HAP-1 (cell line): ENCODE results near the gene HDAC4.

ENCODE experiments used
- DNase-seq, 2 experiments: peaks; one replicate each; pipeline ENCODE4 v3.0.0-alpha.2; 2016 to 2020; ENCODE audit warnings: low spot score in 2 of 2
- H3K27me3 ChIP-seq: fragments of 250-450 bp; sonication (Bioruptor Pico); 2 replicates; pipeline ENCODE4 v1.5.1; 2020; ENCODE audit warnings: low read depth, mild to moderate bottlenecking, moderate library complexity
- H3K36me3 ChIP-seq: fragments of 250-450 bp; sonication (Bioruptor Pico); replicated peaks from 2 replicates; pipeline ENCODE4 v1.5.1; 2020; ENCODE audit warnings: mild to moderate bottlenecking
- H3K4me1 ChIP-seq: fragments of 250-450 bp; sonication (Bioruptor Pico); 2 replicates; pipeline ENCODE4 v1.5.1; 2020; ENCODE audit warnings: mild to moderate bottlenecking
- H3K4me3 ChIP-seq: fragments of 250-450 bp; sonication (Bioruptor Pico); 2 replicates; pipeline ENCODE4 v1.5.1; 2020; ENCODE audit warnings: mild to moderate bottlenecking, moderate library complexity
- H3K9me3 ChIP-seq: fragments of 250-450 bp; sonication (Bioruptor Pico); 2 replicates; pipeline ENCODE4 v1.5.1; 2020; ENCODE audit warnings: mild to moderate bottlenecking, moderate library complexity
- in situ Hi-C: fragments of 300-500 bp; cut with MboI; formaldehyde crosslinking; loops from 3 replicates; pipeline ENCODE4 v1.14.3; 2020; ENCODE audit warnings: low sequenced_read_pairs, inconsistent platforms, mixed read lengths

The HDAC4 gene

DNA sequence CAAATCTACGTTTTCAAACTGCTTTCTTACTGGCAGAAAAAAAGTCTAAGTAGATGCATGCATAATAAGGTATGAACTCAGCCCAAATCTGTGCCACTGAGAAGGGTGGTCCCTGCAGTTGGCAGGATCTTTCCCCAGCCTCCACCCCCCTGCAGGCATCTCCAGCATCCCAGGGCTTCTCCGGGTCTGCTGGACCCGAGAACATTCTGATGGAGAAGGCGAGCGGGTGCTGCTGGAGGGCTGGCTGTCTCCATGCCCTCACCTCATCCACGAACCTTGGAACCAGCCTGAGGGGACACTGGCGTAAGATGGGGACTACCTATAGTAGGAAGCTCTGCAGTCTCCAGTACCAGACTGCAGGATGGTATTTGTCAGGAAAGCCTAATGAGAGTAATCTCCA is 198.9 kb downstream of the HDAC4 start:
- no peaks in the 10 kb centered on the region for H3K4me1 ChIP-seq
- H3K36me3 ChIP-seq = no peaks in the 10 kb centered on the region
- no peak for DNase-seq
- no peaks in the 10 kb centered on the region for H3K9me3 ChIP-seq
- H3K27me3 ChIP-seq = no peaks in the 10 kb centered on the region
- H3K4me3 ChIP-seq = no peak overlapping the region
- in situ Hi-C loops = no loop called here

DNA sequence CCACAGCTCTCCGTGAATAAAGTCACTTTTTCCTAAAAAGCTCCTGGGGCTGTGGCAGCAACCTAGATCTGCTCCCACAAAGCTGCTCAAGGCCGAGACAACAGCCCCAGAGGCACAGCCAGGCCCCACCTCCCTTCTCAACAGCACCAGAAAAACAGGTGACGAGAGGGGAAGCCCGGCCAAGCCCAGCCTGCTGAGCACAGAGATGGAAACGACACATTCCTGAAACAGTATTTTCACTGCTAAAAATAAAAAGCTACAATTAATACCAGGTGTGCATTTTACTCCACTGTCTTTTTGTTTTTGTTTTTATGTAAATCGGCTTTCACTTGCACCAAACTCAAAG is 199.3 kb downstream of the HDAC4 start:
- no peak for DNase-seq
- H3K4me3 ChIP-seq = no peak overlapping the region
- in situ Hi-C loops = no loop called here

DNA sequence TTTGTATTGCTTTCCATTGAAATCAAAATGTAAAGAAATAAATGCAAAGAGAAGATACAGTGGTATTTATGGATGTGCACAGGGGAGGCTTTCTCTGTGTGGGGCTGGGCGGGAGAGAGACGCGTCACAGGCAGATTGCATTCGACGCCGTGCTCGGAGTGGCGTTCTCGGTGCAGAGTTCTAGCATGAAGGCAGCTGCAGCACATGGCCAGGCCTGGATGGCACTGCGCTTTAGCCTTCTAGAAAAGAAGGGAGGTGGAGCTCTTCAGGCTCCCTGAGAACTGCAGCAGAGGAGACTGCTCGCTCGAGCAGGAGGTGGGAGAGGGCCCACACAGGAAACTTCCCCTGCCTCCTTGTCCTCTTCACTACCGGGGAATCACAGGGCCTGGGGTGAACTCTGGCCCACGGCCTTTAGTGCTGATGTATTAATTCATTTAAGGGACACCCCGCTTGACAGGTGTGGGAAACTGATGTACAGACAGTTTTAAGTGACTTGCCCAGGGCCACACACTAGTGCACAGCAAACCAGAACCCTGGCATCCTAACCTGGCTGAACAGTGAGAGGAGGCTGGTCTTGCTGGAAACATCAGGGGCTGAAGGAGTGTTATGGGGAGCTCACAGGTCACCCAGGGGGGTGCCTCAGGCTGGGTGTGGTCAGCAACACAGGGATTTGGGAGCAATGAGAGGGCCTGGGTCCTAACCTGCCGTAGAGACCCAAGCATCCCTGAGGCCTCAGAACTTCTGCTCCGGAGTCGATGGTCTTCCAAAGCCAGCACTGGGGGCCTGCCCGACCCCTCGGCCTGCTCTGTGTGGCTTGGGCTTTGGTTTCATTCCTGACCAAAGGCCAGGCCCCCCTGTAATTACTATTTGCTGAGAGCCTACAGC is 199.9 kb downstream of the HDAC4 start:
- no peaks in the 10 kb centered on the region for H3K36me3 ChIP-seq
- no peaks in the 10 kb centered on the region for H3K27me3 ChIP-seq

More for the DNA sequence above, 199.3 kb downstream of the HDAC4 start:
- Histone ChIP-seq H3K9me3 (no peaks in the 10 kb centered on the region), H3K4me1 (no peaks in the 10 kb centered on the region), H3K27me3 (no peaks in the 10 kb centered on the region), H3K36me3 (no peaks in the 10 kb centered on the region)

DNA sequence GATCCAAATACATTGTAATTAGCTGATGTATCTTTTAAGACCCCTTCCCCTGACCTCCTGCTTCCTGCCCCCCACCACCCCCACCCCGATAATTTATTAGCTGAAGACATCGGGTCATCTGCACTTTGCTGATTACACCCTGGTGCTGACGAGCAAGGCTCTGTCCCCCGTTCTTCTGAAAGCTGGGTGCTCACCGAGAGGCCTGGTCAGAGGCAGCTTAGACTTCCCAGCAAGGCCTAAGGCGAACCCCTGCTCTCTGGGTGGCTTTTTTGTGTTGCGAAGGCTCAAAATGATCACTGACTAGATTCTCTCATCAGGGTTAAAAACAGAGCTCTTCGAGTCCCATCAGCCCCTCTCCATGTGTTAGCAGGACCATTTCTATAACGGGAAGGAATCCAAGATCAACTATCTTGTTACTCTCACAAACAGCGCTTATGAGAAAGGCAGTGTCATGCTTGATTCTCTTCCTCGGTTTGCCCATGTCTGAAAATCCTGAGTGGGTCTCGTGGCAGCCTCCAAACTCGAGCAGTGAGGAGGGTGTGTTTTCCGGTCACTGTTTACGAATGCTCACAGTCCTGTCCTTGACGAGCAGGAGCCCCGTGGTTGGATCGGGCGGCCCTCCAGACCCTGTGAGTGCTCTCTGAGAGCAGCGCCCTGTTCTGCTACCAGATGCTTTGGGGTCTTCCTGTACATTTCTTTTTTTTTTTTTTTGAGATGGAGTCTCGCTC is 201.6 kb downstream of the HDAC4 start:
- no peak for DNase-seq
- in situ Hi-C loops = no loop called here
- no peaks in the 10 kb centered on the region for H3K27me3 ChIP-seq
- H3K36me3 ChIP-seq = no peaks in the 10 kb centered on the region
- H3K4me1 ChIP-seq = peaks cover 10% of the 10 kb centered on the region
- H3K9me3 ChIP-seq = no peaks in the 10 kb centered on the region
- H3K4me3 ChIP-seq = no peak overlapping the region

More for the DNA sequence above, 199.9 kb downstream of the HDAC4 start:
- no peak overlapping the region for H3K4me3 ChIP-seq
- DNase-seq = no peak
- H3K9me3 ChIP-seq = no peaks in the 10 kb centered on the region
- in situ Hi-C loops = no loop called here
- H3K4me1 ChIP-seq = peaks cover 3% of the 10 kb centered on the region

DNA sequence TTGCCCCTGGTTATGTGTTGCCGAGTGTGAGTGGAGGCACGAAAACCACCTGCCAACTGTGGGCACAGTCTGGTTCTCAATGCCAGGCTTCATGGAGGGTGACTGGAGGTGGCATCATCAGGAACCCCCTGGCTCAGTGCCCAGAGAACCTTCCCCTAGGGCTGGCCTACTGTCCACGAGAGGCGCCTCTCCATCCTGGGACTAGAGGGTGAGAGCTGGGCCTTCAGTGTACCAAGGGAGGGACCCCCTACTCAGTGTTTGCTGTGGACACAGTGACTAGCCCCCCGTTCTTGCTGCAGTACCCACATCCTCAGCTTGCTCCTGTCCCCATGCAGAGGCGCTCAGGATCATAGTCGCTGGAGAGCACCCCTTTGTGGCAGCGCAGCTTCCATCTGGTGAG is 202.6 kb downstream of the HDAC4 start:
- in situ Hi-C loops = no loop called here
- no peaks in the 10 kb centered on the region for H3K36me3 ChIP-seq
- H3K27me3 ChIP-seq = no peaks in the 10 kb centered on the region
- no peak for DNase-seq
- no peak overlapping the region for H3K4me3 ChIP-seq
- H3K9me3 ChIP-seq = no peaks in the 10 kb centered on the region
- H3K4me1 ChIP-seq = peaks cover 10% of the 10 kb centered on the region

DNA sequence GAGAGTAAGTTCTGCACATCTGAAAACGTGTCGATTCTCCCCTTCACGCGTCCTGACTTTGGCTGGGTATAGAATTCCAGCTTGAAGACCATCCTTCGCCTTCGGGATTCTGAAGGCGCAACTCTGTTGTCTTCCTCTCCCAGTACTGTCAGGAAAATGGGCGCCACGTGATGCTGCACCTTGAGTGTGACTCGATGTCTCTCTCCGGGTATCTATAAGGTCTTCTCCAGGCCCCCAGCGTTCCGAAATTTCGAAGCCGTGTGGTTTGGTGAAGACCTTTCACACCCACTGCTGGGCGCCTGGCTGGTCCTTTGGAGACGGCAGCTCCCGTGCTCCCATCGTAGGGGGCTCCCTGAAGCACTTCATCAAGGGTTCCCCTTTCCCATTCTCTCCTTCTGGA is 203.7 kb downstream of the HDAC4 start:
- Histone ChIP-seq H3K4me1 (peaks cover 10% of the 10 kb centered on the region), H3K9me3 (no peaks in the 10 kb centered on the region), H3K27me3 (no peaks in the 10 kb centered on the region), H3K36me3 (no peaks in the 10 kb centered on the region), H3K4me3 (no peak overlapping the region)
- in situ Hi-C loops = no loop called here
- no peak for DNase-seq

DNA sequence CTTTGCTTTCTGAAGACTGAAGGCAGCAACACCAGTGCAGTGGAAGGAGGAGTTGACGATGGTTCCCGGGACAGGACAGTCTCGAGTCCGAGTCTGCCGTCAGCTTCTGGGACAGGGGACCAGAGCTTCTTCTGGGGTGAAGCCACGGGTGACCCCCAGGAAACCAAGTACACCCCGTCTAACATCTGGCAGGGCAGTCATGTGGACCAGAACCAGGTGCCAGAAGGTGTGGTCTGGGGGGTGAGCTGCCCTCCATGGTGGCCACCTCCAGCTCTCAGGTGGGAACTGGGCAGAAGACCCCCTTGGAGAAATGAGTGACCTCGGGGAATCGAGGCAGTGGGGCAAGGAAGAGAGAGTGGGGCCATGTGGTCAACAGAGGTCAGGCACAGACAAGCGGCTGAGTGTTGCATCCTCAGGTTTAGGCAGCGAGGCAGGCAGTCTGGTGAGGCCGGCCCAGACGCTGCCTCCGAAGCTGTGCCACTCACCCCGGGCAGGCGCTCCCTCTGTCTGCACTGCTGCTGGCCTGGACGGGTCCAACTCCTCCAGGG is 204.3 kb downstream of the HDAC4 start:
- no peak overlapping the region for H3K4me3 ChIP-seq
- DNase-seq = no peak
- H3K27me3 ChIP-seq = no peaks in the 10 kb centered on the region
- no peaks in the 10 kb centered on the region for H3K9me3 ChIP-seq
- H3K4me1 ChIP-seq = peaks cover 10% of the 10 kb centered on the region
- H3K36me3 ChIP-seq = no peaks in the 10 kb centered on the region
- in situ Hi-C loops = no loop called here

DNA sequence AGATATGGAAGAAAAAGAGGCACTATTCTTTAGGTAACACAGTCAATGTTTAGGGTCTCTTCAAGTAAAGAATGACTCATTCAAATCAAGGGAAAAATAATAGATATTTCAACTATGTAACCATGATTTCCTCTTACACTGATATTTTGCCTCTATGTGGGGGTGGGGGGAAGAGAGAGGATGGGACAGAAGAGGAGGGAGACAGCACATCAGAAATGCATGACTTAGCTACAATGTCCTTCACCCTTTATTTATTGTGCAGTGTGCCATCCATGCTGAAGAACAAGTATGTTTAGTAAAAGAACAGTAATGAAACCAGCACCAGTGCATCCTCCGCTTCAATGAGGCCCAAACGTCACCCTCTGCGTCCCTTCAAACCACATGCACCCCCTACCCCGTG is 204.8 kb downstream of the HDAC4 start:
- H3K9me3 ChIP-seq = no peaks in the 10 kb centered on the region
- in situ Hi-C loops = no loop called here
- H3K4me1 ChIP-seq = peaks cover 10% of the 10 kb centered on the region
- DNase-seq = no peak
- H3K27me3 ChIP-seq = no peaks in the 10 kb centered on the region
- H3K4me3 ChIP-seq = no peak overlapping the region
- H3K36me3 ChIP-seq = no peaks in the 10 kb centered on the region

DNA sequence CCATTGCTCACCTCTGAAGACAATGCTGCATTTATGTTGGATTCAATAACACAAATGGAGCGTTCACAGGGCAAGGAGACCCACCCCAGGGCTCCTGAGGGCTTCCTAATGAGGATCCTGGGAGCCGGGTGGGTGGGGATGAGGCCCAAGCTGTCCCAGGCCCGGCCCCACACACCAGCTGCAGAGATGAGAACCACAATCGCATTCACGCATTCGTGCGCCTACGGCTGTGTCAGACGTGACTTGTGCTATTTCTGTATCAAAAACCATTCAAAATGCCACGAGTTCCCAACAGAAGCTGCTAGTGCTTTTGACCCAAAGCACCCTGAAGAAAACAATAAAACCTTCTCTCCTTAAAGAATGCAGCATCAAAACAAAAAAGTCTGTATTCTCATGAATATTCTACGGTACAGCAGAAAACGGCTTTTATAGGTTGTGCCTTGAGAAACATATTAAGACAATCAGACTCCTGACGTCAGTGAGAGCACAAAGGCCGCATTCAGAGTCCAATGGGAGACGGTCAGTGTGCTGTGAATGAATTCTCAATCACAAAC is 205.4 kb downstream of the HDAC4 start:
- no peaks in the 10 kb centered on the region for H3K36me3 ChIP-seq
- no peak overlapping the region for H3K4me3 ChIP-seq
- H3K4me1 ChIP-seq = peaks cover 10% of the 10 kb centered on the region
- peak; percentile 69 to 75 for DNase-seq
- no peaks in the 10 kb centered on the region for H3K27me3 ChIP-seq
- H3K9me3 ChIP-seq = no peaks in the 10 kb centered on the region
- in situ Hi-C loops = no loop called here

DNA sequence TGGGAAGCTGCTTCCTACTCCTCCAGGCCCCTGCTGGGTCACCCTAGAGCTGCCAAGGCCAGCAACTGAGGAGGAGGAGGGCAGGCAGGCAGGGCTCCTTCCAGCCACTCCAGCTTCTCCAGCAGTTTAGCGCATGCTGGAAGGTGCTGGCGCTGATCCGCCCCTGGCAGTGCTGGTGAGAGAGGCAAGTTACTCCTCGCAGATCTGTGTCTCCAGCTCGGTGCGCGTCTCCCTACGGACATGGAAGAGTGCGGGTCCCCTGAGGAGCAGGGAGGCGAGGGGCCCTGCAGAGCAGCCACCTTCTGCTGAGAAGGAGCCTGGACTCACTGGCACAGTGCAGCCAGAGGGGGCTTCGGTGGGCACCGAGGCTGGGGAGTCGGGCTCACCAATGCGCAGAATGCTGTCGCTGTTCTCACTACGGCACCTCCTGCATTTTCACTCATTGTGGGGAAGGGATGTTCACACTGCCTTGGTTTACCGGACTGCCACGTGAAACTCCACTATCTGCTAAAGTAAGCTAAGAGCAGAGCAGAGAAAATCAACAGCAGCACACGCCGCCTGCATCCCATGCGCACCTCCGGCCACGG is 206.0 kb downstream of the HDAC4 start:
- Histone ChIP-seq H3K36me3 (no peaks in the 10 kb centered on the region), H3K9me3 (no peaks in the 10 kb centered on the region), H3K27me3 (no peaks in the 10 kb centered on the region), H3K4me1 (peaks cover 10% of the 10 kb centered on the region), H3K4me3 (no peak overlapping the region)
- DNase-seq = no peak
- in situ Hi-C loops = no loop called here

DNA sequence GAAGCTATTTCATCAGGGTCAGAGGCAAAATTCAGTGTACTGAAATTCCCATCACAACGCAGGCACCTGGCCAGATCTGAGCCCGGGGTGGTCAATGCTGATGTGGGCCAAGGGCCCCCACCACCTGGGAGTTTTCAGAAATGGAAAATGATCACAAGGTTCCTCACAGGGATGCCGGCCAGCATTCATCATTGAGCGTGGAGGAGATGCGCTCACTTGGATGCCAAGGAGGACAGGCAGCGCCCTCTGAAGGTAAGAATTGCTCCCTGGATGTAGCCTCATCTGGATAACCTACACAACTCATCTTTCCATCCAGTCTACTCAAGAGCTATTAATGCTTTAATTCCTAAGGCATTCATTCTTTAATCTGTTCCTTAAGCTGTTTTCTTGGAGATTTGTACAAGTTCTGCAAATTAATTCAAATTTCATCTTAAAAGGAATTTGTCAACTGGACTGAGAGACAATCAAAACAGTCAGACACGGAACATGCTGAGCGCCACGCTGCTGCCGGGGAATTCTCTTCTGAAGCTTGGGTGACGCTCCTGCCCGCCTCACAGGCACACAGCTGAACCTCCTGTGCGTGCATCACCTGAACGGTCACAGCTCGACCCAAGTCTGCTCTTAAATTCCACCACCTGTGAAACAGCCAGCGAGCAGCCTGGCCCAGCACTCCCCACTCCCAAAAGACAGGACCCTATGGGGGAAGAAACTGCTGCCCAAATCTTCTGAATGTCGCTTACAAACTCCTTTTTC is 206.7 kb downstream of the HDAC4 start:
- in situ Hi-C loops = no loop called here
- Histone ChIP-seq H3K36me3 (no peaks in the 10 kb centered on the region), H3K9me3 (no peaks in the 10 kb centered on the region), H3K27me3 (no peaks in the 10 kb centered on the region), H3K4me3 (no peak overlapping the region), H3K4me1 (peaks cover 10% of the 10 kb centered on the region)
- no peak for DNase-seq

DNA sequence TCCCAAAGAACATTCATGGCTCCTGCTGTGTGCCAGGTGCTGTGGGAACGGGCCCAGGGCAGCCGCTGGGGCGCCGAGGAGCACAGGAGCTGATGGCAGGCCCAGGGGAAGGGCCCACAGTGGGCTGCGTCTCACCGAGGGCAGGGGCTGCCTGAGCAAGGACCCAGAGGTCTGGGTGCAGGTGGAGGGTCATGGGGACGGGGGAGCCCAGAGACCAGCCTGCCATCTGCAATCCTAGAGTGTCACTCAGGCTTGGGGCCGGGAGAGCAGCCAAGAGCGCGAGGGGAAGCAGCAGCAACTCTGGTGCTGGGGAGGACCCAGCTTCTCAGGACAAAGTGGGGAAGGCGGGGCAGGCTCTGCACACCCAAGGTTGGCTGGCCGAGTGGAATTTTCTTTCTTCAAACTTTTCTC is 207.4 kb downstream of the HDAC4 start:
- Histone ChIP-seq H3K4me3 (no peak overlapping the region), H3K4me1 (peaks cover 10% of the 10 kb centered on the region), H3K36me3 (no peaks in the 10 kb centered on the region), H3K9me3 (no peaks in the 10 kb centered on the region), H3K27me3 (no peaks in the 10 kb centered on the region)
- in situ Hi-C loops = no loop called here
- no peak for DNase-seq

DNA sequence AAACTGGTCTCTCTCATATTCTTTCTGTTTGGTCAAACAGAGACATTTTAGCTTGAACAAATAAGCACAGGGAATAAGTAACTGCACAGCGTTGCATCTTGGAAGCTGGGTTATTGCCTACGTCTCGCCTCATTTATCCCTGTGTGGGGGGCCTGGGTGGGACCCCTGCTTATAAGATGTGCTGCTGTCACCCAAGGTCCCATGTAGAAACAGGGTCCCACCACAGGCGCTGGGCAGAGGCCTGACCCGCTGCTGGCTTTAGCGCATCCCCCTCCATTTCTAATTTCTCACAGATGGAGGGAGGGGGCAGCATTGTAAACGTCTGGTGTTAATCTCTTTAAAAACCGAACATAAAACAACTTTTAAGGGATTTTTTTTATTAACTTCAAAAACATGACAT is 207.8 kb downstream of the HDAC4 start:
- in situ Hi-C loops = no loop called here
- Histone ChIP-seq H3K4me1 (peaks cover 10% of the 10 kb centered on the region), H3K27me3 (no peaks in the 10 kb centered on the region), H3K4me3 (no peak overlapping the region), H3K9me3 (no peaks in the 10 kb centered on the region), H3K36me3 (no peaks in the 10 kb centered on the region)
- no peak for DNase-seq
